CD4-positive, alpha-beta T cell treated with Interleukin-2 at 100 ng/mL for 4 hours (primary cell): ENCODE results near the gene TMEM132A.

Experiments
- DNase-seq: peaks from one replicate; pipeline ENCODE4 v3.0.0-alpha.2; 2020; ENCODE audit warnings: low spot score

Gene TMEM132A

DNA sequence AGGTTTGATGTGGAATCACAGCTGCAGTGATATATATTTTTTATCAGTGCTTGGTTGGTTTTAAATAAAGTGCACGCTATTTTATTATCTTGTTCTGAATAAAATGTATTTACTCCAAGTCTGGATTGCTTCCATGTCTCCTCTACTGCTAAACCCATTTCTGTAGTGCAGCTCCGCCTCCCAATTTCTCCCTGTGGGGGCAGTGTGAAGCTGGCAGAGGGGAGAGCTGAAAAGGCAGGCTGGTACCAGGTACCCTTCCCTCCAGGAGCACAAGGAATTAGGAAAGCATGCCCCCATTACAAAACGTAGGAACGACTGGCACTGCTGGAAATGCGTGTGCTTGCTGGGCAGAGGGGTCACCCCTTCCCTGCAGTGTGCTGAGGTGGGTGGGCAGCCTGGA lies 934 bp upstream of the TMEM132A start:
- DNase-seq, result no peak

GRCh38 chr11:60923800-60924109 lies 505 bp upstream of the TMEM132A start:
- DNase-seq, result no peak

DNA sequence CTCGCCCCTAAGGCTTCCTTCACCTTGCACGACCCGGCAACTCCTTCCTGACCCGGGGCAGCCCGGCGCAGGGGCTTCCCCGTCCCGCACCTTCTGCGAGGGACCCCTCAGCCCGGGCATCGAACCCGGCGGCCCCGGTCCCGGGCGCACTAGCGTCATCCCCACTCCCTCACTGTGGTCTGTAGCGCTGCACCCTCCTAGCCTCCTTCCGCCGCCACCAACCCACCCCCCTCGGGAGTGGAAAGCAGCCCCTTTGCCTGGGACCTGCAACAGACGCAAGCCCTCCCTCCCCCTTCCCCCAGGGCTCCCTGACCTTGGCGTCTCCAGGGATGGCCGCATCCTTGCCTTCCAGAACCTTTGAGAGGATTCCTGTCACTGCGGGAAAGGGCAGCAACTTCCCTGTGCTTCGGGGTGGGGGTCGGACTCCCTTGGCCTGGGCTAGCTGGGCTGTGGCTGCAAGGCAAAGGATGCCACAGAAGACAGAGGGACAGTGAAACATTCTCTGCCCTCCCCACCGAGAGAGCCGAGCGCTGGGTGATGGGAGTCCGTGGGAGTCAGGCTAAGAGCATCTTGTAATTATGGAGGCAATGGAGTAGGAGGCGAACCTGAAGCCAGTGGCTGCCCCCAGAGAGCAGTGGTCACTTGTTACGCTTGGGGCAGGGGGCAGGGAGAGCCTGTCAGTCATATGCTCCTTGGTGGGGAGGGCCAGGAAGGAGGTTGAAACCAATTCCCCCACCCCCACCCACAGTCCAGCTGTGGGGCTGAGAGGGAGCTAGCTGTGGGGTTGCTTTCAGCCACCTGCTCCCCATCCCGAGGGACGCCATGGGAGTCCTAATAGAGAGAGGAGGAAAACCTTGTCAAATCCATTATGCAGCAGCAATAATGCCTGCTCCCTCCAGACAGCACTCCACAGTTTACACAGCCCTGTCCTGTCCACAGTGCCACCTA lies 920 bp downstream of the TMEM132A start:
- DNase-seq, result no peak

DNA sequence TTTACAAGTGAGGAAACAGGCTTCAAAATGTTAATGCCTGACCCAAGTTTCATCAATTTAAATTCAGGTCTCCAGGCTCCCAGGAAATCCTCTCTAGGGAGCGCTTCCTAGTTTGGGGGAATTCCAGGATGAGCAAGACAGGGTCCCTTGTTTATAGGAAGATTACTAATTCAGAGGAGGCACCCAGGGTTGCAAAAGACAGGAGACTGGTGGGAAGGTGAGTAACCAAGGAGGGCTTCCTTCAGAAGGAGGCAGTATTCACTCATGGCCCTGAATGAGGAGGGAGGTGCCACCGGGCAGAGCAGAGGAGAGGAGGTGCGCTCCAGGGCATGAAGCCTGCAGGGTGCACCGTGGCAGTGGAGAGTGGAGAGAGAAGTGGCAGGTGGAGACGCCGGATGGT lies 1.6 kb downstream of the TMEM132A start:
- DNase-seq, result no peak

DNA sequence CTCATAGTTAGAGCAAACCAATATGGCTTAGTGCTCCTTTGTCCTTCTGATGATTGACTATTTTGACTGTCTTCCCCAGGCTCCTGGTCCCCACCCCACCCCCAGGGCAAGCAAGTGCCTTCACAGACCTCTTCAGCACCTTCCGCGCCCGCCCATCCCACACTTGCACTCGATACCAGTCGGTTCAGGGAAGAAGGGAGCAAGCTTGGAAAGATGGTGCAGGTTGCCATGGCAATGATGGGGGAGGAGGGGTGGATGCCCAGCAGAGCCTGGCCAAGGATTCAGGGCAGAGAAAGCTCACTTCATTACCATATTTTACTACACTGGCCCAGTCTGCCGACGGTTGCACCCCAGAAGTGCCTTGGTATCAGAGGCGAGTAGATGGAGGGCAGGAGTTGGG lies 2.2 kb downstream of the TMEM132A start:
- no peak for DNase-seq

DNA sequence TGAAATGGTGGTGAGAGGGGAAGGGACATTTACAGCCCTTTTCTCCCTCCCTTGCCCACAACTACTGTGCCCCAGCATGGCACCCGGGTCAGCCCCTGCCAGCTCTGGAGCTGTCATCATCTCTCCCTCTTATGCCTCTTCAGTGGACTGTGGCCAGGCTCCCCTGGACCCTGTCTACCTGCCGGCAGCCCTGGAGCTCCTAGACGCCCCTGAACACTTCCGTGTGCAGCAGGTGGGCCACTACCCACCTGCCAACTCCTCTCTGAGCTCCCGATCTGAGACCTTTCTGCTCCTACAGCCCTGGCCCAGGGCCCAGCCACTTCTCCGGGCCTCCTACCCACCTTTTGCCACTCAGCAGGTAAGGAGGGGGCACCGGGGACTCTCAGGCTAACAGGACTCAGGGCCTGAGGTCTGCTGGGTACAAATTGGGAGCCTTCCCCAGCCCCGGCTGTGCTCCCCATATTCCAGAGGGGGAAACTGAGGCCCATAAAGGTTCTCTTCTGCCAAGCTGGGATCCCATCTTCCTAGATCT lies 2.9 kb downstream of the TMEM132A start:
- no peak for DNase-seq

GRCh38 chr11:60927600-60927999 lies 3.3 kb downstream of the TMEM132A start:
- DNase-seq, result no peak

DNA sequence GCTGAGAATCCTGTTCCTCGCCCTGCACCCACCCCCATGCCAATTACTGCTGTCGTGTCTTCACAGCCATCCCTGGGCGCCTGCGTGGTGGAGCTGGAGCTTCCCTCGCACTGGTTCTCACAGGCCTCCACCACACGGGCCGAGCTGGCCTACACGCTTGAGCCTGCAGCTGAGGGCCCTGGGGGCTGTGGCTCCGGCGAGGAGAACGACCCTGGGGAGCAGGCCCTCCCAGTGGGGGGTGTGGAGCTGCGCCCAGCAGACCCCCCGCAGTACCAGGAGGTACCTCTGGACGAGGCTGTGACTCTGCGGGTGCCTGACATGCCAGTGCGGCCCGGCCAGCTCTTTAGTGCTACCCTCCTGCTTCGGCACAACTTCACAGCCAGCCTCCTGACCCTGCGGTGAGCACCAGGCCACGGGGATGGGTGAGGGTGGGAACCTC lies 4.3 kb downstream of the TMEM132A start:
- DNase-seq, result no peak

- no peak for DNase-seq
Observed at GRCh38 chr11:60929764-60930163, 5.5 kb downstream of the TMEM132A start.

DNA sequence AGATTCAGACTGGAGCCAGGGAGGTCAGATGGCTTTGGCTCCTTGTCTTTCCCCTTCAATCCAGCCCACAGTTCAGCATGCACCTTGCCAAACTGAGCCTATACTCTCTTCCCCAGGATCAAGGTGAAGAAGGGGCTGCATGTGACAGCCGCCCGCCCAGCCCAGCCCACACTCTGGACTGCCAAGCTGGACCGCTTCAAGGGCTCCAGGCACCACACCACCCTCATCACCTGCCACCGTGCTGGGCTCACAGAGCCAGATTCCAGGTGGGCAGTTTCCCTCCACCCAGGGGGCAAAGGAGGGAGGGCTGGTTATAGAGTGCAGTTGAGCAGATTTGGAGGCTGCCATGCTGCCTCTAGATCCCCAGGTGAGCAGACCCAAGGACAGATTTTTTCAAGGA lies 6.1 kb downstream of the TMEM132A start:
- DNase-seq, result no peak

DNA sequence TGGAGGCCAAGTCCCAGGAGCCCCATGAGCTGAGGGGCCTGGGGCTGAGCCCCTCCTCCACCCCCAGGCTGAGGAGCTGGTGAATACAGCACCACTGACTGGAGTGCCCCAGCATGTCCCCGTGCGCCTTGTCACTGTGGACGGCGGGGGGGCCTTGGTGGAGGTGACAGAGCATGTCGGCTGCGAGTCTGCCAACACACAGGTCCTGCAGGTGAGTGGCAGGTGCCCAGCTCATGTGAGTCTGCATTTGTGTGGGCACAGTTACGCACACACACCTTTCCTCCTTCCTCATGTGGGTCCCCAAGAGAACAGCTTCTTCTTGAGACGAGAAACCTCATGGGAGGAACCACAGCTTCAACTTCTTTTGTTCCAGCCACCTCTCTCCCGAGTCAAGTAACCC lies 7.7 kb downstream of the TMEM132A start:
- no peak for DNase-seq

DNA sequence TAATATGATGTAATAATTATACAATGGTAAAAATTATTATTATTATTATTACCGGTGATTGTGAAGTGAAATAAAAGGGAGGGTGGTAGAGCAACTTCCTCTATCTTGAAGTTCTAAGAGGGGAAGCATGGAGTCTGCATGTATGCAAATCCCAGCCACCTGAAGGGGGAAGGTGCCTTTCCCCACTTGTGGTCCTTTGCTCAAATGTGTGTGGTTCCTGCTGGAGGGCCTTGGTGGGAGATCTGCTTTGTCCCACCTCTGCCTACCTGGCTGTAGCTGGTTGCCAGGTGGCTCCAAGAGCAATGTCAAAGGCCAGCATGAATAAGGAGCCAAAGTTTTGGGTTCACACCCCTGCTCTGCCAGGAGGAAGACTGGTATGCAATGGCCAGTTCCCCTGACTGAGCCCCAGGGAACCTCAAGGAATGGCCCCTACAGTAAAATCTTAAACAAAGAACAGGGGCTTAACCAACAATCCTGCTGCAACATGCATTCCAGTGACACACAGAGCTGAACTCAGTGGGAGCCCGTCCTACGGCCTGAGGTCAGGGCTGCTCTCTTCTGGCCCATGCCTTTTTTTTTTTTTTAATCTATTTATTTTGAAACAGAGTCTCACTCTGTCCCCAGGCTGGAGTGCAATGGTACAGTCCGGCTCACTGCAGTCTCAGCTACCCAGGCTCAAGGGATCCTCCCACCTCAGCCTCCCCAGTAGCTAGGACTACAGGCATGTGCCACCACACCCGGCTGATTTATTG lies 8.5 kb downstream of the TMEM132A start:
- no peak for DNase-seq

DNA sequence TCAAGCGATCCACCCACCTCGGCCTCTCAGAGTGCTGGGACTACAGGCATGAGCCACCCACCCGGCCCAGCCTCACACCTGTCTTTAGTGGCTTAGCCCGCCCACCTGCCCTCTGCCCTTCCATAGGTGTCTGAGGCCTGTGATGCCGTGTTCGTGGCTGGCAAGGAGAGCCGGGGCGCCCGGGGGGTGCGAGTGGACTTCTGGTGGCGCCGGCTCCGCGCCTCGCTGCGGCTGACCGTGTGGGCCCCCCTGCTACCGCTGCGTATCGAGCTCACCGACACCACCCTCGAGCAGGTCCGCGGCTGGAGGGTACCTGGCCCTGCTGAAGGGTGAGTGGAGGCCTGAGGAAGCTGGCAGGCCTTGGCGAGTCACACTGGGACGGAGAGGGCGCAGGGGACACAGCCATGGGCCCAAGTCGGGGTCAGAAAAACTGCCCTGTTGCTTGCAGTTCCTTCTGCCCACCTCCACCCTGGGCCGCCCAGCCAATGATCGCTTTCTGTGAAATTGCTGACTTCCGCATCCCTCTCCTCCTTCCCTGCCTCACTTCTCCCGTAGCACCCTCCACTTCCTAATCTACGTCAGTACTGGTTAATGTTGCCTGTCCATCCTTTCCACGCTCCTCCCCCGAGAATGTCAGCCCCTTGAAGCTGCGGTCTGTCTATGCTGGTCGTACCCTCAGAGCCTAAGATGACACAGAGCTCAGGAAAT lies 9.3 kb downstream of the TMEM132A start:
- no peak for DNase-seq

- no peak for DNase-seq
Observed at GRCh38 chr11:60934124-60934789, 10.0 kb downstream of the TMEM132A start.

DNA sequence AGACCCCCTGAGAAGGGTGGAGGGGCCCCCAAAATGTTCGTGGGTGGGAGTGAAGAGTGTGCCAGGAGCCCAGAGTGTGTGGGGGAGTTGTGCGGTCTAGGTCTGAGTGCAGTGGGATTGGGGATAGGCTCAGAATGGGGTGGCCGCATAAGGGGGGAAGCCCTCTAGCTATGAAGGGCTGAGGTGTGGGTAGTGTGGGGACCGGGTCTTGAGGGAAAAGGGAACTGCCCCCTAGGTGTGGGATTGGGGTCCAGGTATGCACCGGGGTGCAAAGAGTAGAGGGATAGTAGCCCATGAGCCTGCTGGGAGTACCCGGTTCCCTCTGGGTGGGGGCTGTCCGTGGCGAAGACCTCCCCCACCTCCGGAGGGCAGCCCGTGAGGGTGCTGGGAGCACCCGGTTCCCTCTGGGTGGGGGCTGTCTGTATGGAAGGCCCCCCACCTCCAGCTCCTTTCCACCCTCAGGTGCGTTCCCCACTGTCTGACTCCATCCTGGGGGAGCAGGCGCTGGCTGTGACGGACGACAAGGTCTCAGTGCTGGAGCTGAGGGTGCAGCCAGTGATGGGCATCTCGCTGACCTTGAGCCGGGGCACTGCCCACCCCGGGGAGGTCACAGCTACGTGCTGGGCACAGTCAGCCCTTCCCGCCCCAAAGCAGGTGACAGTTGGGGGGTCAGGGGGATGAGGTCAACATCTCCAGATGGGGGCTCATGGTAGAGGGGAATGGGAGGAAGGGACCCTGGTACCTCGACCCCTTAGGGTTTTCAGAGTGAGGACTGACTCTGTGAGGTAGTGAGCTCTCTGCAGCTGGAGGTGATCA lies 10.7 kb downstream of the TMEM132A start:
- DNase-seq, result no peak

GRCh38 chr11:60935676-60936442 lies 11.6 kb downstream of the TMEM132A start:
- DNase-seq, result no peak

DNA sequence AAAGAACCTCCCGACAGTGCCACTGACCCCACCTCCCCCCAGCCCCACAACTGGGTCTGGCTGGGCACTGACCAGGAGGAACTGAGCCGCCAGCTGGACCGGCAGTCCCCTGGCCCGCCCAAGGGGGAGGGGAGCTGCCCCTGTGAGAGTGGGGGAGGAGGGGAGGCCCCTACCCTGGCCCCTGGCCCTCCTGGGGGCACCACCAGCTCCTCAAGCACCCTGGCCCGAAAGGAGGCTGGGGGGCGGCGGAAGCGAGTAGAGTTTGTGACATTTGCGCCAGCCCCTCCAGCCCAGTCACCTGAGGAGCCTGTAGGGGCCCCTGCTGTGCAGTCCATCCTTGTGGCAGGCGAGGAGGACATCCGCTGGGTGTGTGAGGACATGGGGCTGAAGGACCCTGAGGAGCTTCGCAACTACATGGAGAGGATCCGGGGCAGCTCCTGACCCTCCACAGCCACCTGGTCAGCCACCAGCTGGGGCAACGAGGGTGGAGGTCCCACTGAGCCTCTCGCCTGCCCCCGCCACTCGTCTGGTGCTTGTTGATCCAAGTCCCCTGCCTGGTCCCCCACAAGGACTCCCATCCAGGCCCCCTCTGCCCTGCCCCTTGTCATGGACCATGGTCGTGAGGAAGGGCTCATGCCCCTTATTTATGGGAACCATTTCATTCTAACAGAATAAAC lies 12.3 kb downstream of the TMEM132A start:
- DNase-seq, result no peak

GRCh38 chr11:60937144-60937527 lies 12.9 kb downstream of the TMEM132A start:
- no peak for DNase-seq

DNA sequence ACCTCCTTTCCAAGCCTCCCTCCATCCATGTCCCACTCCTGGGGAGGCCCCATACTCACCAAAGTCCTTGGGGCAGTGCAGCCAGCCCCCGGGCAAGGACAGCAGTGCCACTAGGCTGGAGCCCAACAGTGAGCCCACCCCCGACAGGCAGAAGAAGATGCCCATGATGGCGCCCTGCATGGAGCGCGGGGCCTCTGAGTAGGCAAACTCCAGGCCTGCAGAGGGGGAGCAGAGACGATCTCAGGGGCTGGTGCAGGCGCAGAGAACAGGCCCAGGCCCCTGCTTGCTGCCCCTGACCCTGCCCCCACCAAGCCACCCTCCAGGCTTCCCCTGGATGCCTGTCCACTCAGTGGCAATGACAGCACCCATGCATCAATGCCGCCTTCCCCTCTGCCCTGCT lies 13.6 kb downstream of the TMEM132A start:
- no peak for DNase-seq

DNA sequence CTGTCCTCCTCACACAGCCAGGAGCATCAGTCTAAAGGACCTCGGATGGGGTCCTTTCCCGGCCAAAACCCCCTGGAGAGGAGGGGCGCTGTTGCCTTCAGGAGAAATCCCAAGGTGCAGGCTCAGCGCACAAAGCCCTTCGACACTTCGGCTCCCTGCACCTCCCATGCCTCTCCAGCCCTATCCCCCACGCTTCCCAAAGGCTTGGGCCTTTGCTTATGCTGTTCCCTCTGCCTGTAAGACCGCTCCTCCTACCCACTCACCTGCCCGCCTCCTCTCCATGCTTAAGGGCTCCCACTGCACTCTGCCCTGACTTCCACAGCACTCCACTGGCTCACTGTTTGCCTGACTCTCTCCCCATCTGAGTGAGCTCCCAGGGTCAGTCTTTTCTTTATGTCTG lies 14.2 kb downstream of the TMEM132A start:
- DNase-seq, result no peak
